ENCODE measurements around the gene FAM236C.
"Not testable (repeated sequence)": the region's sequence is repeated elsewhere in the genome, so short reads cannot be mapped to it uniquely, and the experiment has no call there.

GRCh38 chrX:72889740-72890139, 22.7 kb upstream of the FAM236C start:
- not testable (repeated sequence) for TF ChIP-seq TARDBP (IDR thresholded peaks at IDR 0.05); ELF4 (IDR thresholded peaks at IDR 0.05); FOXM1 (IDR thresholded peaks at IDR 0.05; ENCODE audit: borderline replicate concordance)

Data from HEK293T (cell line).